Right lobe of liver (tissue), 6 donors: ENCODE data around the gene CA12. TPM values are rescaled to one million over a fixed set of nuclear protein-coding genes. Genes with fewer than 3 reads are reported as not detected.
A peak's percentile ranks its signal among the peaks of the same experiment; 100 is the strongest.

Experiments used
- ATAC-seq, 4 donors: fragments of 200-7000 bp; cut with Tn5 transposase; one replicate each; pipeline ENCODE4 v1.9.1; 2020; ENCODE audit warnings: mild to moderate bottlenecking in 4 of 4, moderate library complexity in 4 of 4
- DNase-seq, 3 donors: peaks; one replicate each; pipeline ENCODE4 v3.0.0-alpha.2; 2020
- H3K27ac ChIP-seq, 3 donors: fragments of 200-600 bp; one replicate each; pipeline ENCODE4 v1.8.0; 2022
- H3K27me3 ChIP-seq, 2 donors: fragments of 200-600 bp; one replicate each; pipeline ENCODE4 v1.8.0; 2022
- H3K36me3 ChIP-seq, 4 donors: fragments of 200-600 bp; sonication (generic) in 1 of 4; one replicate each; pipeline versions ENCODE4 v1.5.1 to v1.8.0; 2017 to 2022; ENCODE audit warnings: control low read depth in 1 of 4
- H3K4me1 ChIP-seq, 4 donors: fragments of 200-600 bp; sonication (generic) in 1 of 4; one replicate each; pipeline versions ENCODE4 v1.5.1 to v1.8.0; 2017 to 2022; ENCODE audit warnings: control low read depth in 1 of 4
- H3K4me3 ChIP-seq, 3 donors: fragments of 200-600 bp; one replicate each; pipeline ENCODE4 v1.8.0; 2022
- H3K9me3 ChIP-seq, 4 donors: fragments of 200-600 bp; sonication (generic) in 1 of 4; one replicate each; pipeline versions ENCODE4 v1.5.1 to v1.8.0; 2017 to 2022; ENCODE audit warnings: control low read depth in 1 of 4
- POLR2A ChIP-seq: fragments of 450-650 bp; IDR thresholded peaks from one replicate; pipeline ENCODE4 v1.6.1; 2017; ENCODE audit warnings: antibody characterized with exemption, mild to moderate bottlenecking
- WGBS: methylation state at CpG from one replicate; pipeline ENCODE4 v1.1.6; 2018; ENCODE audit warnings: low coverage, low lambda C conversion rate; ENCODE audit not compliant: insufficient coverage; ENCODE audit errors: missing lambda C conversion rate; 5-methylcytosine and 5-hydroxymethylcytosine counted together
- intact Hi-C, 2 donors: fragments of 100-400 bp; cut with DNase I; formaldehyde crosslinking; loops; one replicate each; pipeline versions ENCODE4 v1.11.2 to v1.14.1; 2022
- total RNA-seq, 6 experiments: library from RNA; depleted of rRNA in 2 of 6; stranded (reverse); fragments of >200 nt in 2 of 6; fragmentation: NEBNext Ultra II Directional in 3 of 6; extraction: Animal tissue kit (Norgen Biotek cat#: 25700) in 3 of 6; gene quantifications; one replicate each; pipeline versions ENCODE4 v1.1.0 to v1.2.4, GENCODE V29; 2016 to 2023
- TF ChIP-seq, protein P1 (sequence below), 4 donors: fragments of 200-600 bp in 3 of 4; fragments of 450-650 bp in 1 of 4; IDR thresholded peaks; one replicate each; pipeline versions ENCODE4 v1.5.1 to v1.8.0; 2016 to 2022; ENCODE audit warnings: antibody characterized with exemption in 4 of 4, mild to moderate bottlenecking in 2 of 4
- donor health status: DM: no; HTN: yes; CAD: no.
- donor health status: DM: no; HTN: no; CAD: no.
- donor health status: DM: no; HTN: no; CAD: no.
- donor health status: DM: no; HTN: yes; CAD: no.
- donor health status: DM: no; HTN: yes; CAD: no.

The CA12 gene
- total RNA-seq, 6 experiments from 2014 or later: 0.02 to 18.3 (median 1.4) TPM

DNA sequence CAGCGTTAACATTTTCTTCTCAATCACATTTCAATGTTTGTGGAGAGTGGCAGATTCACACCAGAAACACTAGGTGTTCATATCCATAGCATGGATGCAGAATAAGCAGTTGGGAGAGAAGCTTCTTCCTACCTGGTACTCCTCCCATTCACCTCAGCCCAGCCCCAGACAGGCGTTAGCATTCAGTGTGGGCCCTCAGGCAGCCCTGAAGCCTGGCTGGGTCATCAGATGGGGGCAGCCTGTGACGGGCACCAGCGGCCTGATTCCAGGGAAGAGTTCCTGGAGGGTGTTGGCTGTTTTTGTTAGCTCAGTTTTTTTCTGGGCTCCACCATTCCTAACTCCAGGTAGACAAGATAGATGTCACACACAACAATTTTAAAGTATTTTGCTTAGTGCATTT, 73.2 kb downstream of the CA12 start:
- peaks cover 0 to 11% (median 4%) of the 10 kb centered on the region in 4 donors for H3K4me1 ChIP-seq
- no peak for TF ChIP-seq POLR2A
- TF ChIP-seq, protein P1, sequence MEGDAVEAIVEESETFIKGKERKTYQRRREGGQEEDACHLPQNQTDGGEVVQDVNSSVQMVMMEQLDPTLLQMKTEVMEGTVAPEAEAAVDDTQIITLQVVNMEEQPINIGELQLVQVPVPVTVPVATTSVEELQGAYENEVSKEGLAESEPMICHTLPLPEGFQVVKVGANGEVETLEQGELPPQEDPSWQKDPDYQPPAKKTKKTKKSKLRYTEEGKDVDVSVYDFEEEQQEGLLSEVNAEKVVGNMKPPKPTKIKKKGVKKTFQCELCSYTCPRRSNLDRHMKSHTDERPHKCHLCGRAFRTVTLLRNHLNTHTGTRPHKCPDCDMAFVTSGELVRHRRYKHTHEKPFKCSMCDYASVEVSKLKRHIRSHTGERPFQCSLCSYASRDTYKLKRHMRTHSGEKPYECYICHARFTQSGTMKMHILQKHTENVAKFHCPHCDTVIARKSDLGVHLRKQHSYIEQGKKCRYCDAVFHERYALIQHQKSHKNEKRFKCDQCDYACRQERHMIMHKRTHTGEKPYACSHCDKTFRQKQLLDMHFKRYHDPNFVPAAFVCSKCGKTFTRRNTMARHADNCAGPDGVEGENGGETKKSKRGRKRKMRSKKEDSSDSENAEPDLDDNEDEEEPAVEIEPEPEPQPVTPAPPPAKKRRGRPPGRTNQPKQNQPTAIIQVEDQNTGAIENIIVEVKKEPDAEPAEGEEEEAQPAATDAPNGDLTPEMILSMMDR (IDR thresholded peaks at IDR 0.05): no peak
- intact Hi-C loops: no loop called here

DNA sequence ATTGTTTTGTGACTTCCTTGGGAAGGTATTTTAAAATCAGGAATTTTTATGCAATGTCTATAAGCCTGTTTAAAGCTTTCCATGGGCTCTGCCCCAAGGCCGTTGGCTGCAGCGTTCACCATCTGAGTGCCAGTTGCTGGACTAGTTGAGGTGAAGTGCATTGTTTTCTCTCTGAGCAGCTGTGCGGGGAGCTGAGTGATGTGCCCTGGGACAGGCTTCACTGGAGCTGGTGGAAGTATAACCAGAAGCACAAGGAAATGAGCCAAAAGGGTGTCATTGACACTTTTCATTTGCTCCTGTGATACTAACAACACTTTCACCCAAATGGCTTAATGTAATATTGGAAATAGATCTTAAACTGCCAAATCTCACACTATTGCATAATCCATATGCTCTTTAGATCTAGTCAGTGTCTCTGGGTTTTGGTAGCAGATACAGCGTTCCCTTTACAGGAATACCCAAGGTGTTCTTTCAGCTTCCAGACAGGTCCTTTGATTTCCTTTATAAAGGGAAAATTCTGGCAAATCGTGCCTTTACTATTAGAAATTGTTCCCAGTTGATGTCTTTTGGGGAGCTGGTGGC, 75.1 kb downstream of the CA12 start:
- no peak for TF ChIP-seq POLR2A
- TF ChIP-seq, protein P1 (IDR thresholded peaks at IDR 0.05): no peak
- Histone ChIP-seq H3K9me3 (no peaks in the 10 kb centered on the region), H3K27ac (no peak overlapping the region), H3K4me1 (peaks cover 0 to 11% (median 4%) of the 10 kb centered on the region in 4 donors), H3K36me3 (no peaks in the 10 kb centered on the region), H3K4me3 (no peak overlapping the region), H3K27me3 (no peaks in the 10 kb centered on the region)
- ATAC-seq (peak; percentile 68 to 95 (median 91)), DNase-seq (peak in 2 of 3 donors; percentile 46 to 52)
- intact Hi-C loops: no loop called here
- WGBS: 30% methylated on average over 5 of the region's 5 CpGs

More for the DNA sequence above, 73.2 kb downstream of the CA12 start:
- DNase-seq (no peak), ATAC-seq (no peak)
- H3K27ac ChIP-seq: no peak overlapping the region
- 85% methylated on average over 4 of the region's 4 CpGs for whole genome bisulfite sequencing
- no peak overlapping the region for H3K4me3 ChIP-seq
- H3K9me3 ChIP-seq: no peaks in the 10 kb centered on the region
- H3K36me3 ChIP-seq: no peaks in the 10 kb centered on the region
- no peaks in the 10 kb centered on the region for H3K27me3 ChIP-seq

DNA sequence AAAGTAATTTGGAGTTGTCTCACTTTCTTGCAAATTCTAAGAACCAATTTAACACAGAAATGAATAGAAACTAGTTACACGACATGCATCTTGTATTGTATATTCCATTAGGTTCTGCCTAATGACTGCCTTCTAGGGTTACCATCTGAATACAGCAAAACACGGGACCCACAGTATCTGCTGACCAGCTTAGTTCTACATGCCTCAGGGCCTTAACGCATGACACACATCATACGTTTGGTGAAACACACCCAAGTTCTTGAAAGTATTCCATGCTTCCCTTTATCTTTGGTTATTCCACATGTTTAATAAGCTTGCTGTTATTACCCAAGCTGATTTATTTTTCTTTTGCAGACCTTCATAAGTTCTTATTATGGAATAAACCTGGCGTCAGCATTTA, 76.4 kb downstream of the CA12 start:
- no peaks in the 10 kb centered on the region for H3K9me3 ChIP-seq
- H3K27me3 ChIP-seq: no peaks in the 10 kb centered on the region
- peaks cover 0 to 11% (median 4%) of the 10 kb centered on the region in 4 donors for H3K4me1 ChIP-seq
- H3K27ac ChIP-seq: no peak overlapping the region
- intact Hi-C loops: no loop called here
- no peak overlapping the region for H3K4me3 ChIP-seq
- DNase-seq: no peak
- WGBS: 98% methylated on average over 5 of the region's 5 CpGs
- TF ChIP-seq, protein P1 (IDR thresholded peaks at IDR 0.05): no peak
- TF ChIP-seq POLR2A: no peak
- ATAC-seq: no peak
- H3K36me3 ChIP-seq: no peaks in the 10 kb centered on the region

DNA sequence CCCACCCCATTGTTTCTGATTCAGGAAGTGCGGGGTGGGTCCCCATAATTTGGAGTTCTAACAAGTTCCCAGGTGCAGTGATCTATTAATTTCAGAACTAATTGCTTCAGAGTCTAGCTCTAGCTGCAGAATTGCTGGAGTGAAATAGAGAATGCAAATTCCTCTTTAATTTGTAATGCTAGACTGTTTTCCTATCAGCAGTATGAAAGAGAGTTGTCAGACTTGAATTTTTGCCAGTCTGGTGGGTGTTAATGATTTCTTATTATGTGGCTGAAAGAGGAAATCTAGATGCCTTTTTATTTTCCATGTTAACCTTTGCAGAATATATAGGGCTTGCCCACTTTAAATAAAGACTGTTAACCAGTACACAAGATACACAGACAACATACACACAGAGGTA, 80.6 kb downstream of the CA12 start:
- Histone ChIP-seq H3K27me3 (no peaks in the 10 kb centered on the region), H3K36me3 (no peaks in the 10 kb centered on the region), H3K4me3 (no peak overlapping the region), H3K4me1 (peaks cover 0 to 3% (median under 1%) of the 10 kb centered on the region in 4 donors), H3K27ac (no peak overlapping the region), H3K9me3 (no peaks in the 10 kb centered on the region)
- DNase-seq: no peak
- WGBS: 75% methylated on average over 1 of the region's 1 CpG
- TF ChIP-seq POLR2A: no peak
- TF ChIP-seq, protein P1 (IDR thresholded peaks at IDR 0.05): no peak
- intact Hi-C loops: no loop called here
- no peak for ATAC-seq
